Neural cell (in vitro differentiated cells): ENCODE data around the gene SUPT4H1. TPM values are rescaled to one million over a fixed set of nuclear protein-coding genes. Genes with fewer than 3 reads are reported as not detected.

Experiments used
- H2AFZ ChIP-seq: fragments of 200-600, 300-800 bp; sonication (generic), shearing (Covaris generic); 2 replicates; pipeline ENCODE4 v1.6.0; 2014; ENCODE audit warnings: low read depth, mild to moderate bottlenecking, antibody characterized with exemption, low read length, moderate library complexity
- H3F3A ChIP-seq: fragments of 200-600 bp; shearing (Covaris generic); 2 replicates; pipeline ENCODE4 v1.6.1; 2016; ENCODE audit warnings: mild to moderate bottlenecking, moderate library complexity, mixed read lengths, antibody characterized with exemption, low read length; ENCODE audit not compliant: insufficient read depth, poor library complexity, severe bottlenecking
- H3K27ac ChIP-seq: fragments of 200-600, 300-800 bp; sonication (generic), shearing (Covaris generic); 2 replicates; pipeline ENCODE4 v1.5.1; 2014; ENCODE audit warnings: mild to moderate bottlenecking, low read length, moderate library complexity
- H3K27me3 ChIP-seq: fragments of 300-800, 200-600 bp; sonication (generic), shearing (Covaris generic); 2 replicates; pipeline ENCODE4 v1.6.0; 2014; ENCODE audit warnings: mild to moderate bottlenecking, low read depth, low read length, moderate library complexity; ENCODE audit not compliant: insufficient read depth
- H3K36me3 ChIP-seq: fragments of 300-800, 200-600 bp; sonication (generic), shearing (Covaris generic); 2 replicates; pipeline ENCODE4 v1.5.1; 2014; ENCODE audit warnings: mild to moderate bottlenecking, antibody characterized with exemption, low read length, moderate library complexity; ENCODE audit not compliant: insufficient read depth
- H3K4me2 ChIP-seq: fragments of 300-800, 200-600 bp; sonication (generic), shearing (Covaris generic); 2 replicates; pipeline ENCODE4 v1.6.0; 2014; ENCODE audit warnings: mild to moderate bottlenecking, low read length
- H3K4me3 ChIP-seq: fragments of 300-800, 200-600 bp; sonication (generic), shearing (Covaris generic); 2 replicates; pipeline ENCODE4 v1.5.1; 2014; ENCODE audit warnings: mild to moderate bottlenecking, low read length, moderate library complexity
- H3K79me2 ChIP-seq: fragments of 200-600 bp; shearing (Covaris generic); replicated peaks from 2 replicates; pipeline ENCODE4 v1.6.0; 2014; ENCODE audit warnings: mild to moderate bottlenecking, low read length, moderate library complexity; ENCODE audit not compliant: insufficient read depth
- H3K9ac ChIP-seq: fragments of 300-800, 200-600 bp; sonication (generic), shearing (Covaris generic); 2 replicates; pipeline ENCODE4 v1.6.1; 2016; ENCODE audit warnings: mild to moderate bottlenecking, low read length, mixed read lengths
- H3K9me2 ChIP-seq: fragments of 200-600 bp; shearing (Covaris generic); 2 replicates; pipeline ENCODE4 v1.6.1; 2016; ENCODE audit warnings: mild to moderate bottlenecking, low read length, mixed read lengths; ENCODE audit not compliant: insufficient read depth
- H3K9me3 ChIP-seq: fragments of 200-600, 300-800 bp; sonication (generic), shearing (Covaris generic); 2 replicates; pipeline ENCODE4 v1.6.1; 2016; ENCODE audit warnings: mild to moderate bottlenecking, mixed run types, low read length, moderate library complexity, mixed read lengths
- H4K20me1 ChIP-seq: fragments of 200-600 bp; shearing (Covaris generic); 2 replicates; pipeline ENCODE4 v1.6.1; 2016; ENCODE audit warnings: mild to moderate bottlenecking, mixed run types; ENCODE audit not compliant: insufficient read depth
- CTCF ChIP-seq: fragments of 450-650 bp; IDR thresholded peaks from 2 replicates; pipeline ENCODE4 v1.5.1; 2014; ENCODE audit warnings: antibody characterized with exemption, mild to moderate bottlenecking, moderate library complexity; ENCODE audit not compliant: poor library complexity, severe bottlenecking
- EP300 ChIP-seq: fragments of 450-650 bp; conservative IDR thresholded peaks from 2 replicates; pipeline ENCODE4 v1.6.1; 2014; ENCODE audit warnings: antibody characterized with exemption, mild to moderate bottlenecking, moderate library complexity; ENCODE audit not compliant: poor library complexity, severe bottlenecking
- EZH2 ChIP-seq: fragments of 200-600, 300-800 bp; shearing (Covaris generic), sonication (generic); IDR thresholded peaks from 2 replicates; pipeline ENCODE4 v1.6.1; 2014; ENCODE audit warnings: antibody characterized with exemption, low read length, borderline replicate concordance, mild to moderate bottlenecking; ENCODE audit not compliant: insufficient read depth, poor library complexity, severe bottlenecking
- MXI1 ChIP-seq: fragments of 450-650 bp; conservative IDR thresholded peaks from 2 replicates; pipeline ENCODE4 v1.6.1; 2014; ENCODE audit warnings: antibody characterized with exemption, mild to moderate bottlenecking; ENCODE audit not compliant: poor library complexity, severe bottlenecking
- POLR2AphosphoS5 ChIP-seq: IDR thresholded peaks from 2 replicates; pipeline ENCODE4 v1.6.1; 2012
- RAD21 ChIP-seq: fragments of 450-650 bp; conservative IDR thresholded peaks from 2 replicates; pipeline ENCODE4 v1.6.1; 2014; ENCODE audit warnings: antibody characterized with exemption, mild to moderate bottlenecking, moderate library complexity
- SMC3 ChIP-seq: fragments of 450-650 bp; conservative IDR thresholded peaks from 2 replicates; pipeline ENCODE4 v1.6.1; 2014; ENCODE audit warnings: antibody characterized with exemption, mild to moderate bottlenecking, moderate library complexity; ENCODE audit not compliant: poor library complexity
- polyA plus RNA-seq: library from polyadenylated mRNA; depleted of rRNA; stranded (reverse); fragments of >200 nt; gene quantifications from 2 replicates; pipeline ENCODE4 v1.2.3, GENCODE V29; 2014

SUPT4H1 gene
- polyA plus RNA-seq, 1 donor from 2014 or later: 109 TPM

- H2AFZ ChIP-seq: no peak overlapping the region
- H3K27me3 ChIP-seq: no peaks in the 10 kb centered on the region
- no peaks in the 10 kb centered on the region for H3K9me3 ChIP-seq
- peak overlapping the region; percentile 64 for H3K9ac ChIP-seq
- H4K20me1 ChIP-seq: no peaks in the 10 kb centered on the region
- H3K4me3 ChIP-seq: peak overlapping the region; percentile 83
- no peaks in the 10 kb centered on the region for H3F3A ChIP-seq
- H3K79me2 ChIP-seq: peaks cover 35% of the 10 kb centered on the region
- no peaks in the 10 kb centered on the region for H3K9me2 ChIP-seq
- H3K4me2 ChIP-seq: peak overlapping the region; percentile 96
- H3K27ac ChIP-seq: peak overlapping the region; percentile 0
- TF ChIP-seq EZH2 (no peak), EP300 (no peak), CTCF (no peak), SMC3 (no peak), RAD21 (no peak), MXI1 (no peak)
- H3K36me3 ChIP-seq: no peaks in the 10 kb centered on the region
Measured at GRCh38 chr17:58325289-58325726, 26.7 kb downstream of the SUPT4H1 start.

- H4K20me1 ChIP-seq: no peaks in the 10 kb centered on the region
- no peak for TF ChIP-seq POLR2AphosphoS5
- peak; percentile 55 for TF ChIP-seq MXI1
- no peaks in the 10 kb centered on the region for H3K9me2 ChIP-seq
- peaks cover 35% of the 10 kb centered on the region for H3K79me2 ChIP-seq
- H3K9ac ChIP-seq: peak overlapping the region; percentile 64
- H3K4me2 ChIP-seq: peak overlapping the region; percentile 96
- H3K9me3 ChIP-seq: no peaks in the 10 kb centered on the region
- peak overlapping the region; percentile 83 for H3K4me3 ChIP-seq
- no peaks in the 10 kb centered on the region for H3K27me3 ChIP-seq
- no peaks in the 10 kb centered on the region for H3F3A ChIP-seq
- peak overlapping the region; percentile 0 for H3K27ac ChIP-seq
- H2AFZ ChIP-seq: no peak overlapping the region
- no peaks in the 10 kb centered on the region for H3K36me3 ChIP-seq
Measured at GRCh38 chr17:58324409-58325288, 27.4 kb downstream of the SUPT4H1 start.

- peak overlapping the region; percentile 64 for H3K9ac ChIP-seq
- no peaks in the 10 kb centered on the region for H3K9me3 ChIP-seq
- no peak overlapping the region for H2AFZ ChIP-seq
- no peaks in the 10 kb centered on the region for H3K9me2 ChIP-seq
- H4K20me1 ChIP-seq: no peaks in the 10 kb centered on the region
- peak overlapping the region; percentile 96 for H3K4me2 ChIP-seq
- H3F3A ChIP-seq: no peaks in the 10 kb centered on the region
- H3K4me3 ChIP-seq: peak overlapping the region; percentile 83
- no peak overlapping the region for H3K27ac ChIP-seq
- no peaks in the 10 kb centered on the region for H3K27me3 ChIP-seq
- H3K36me3 ChIP-seq: no peaks in the 10 kb centered on the region
- TF ChIP-seq MXI1 (no peak), RAD21 (no peak)
- peaks cover 35% of the 10 kb centered on the region for H3K79me2 ChIP-seq
Measured at GRCh38 chr17:58324056-58324408, 28.0 kb downstream of the SUPT4H1 start.
